GM18867 (cell line): Measurements from ENCODE around the gene ELAC1.

ENCODE experiments used
- ATAC-seq: cut with Tn5 transposase; IDR thresholded peaks from one replicate; pipeline ENCODE4 v1.9.1; 2021; ENCODE audit warnings: mild to moderate bottlenecking, moderate library complexity; ENCODE audit not compliant: unreplicated experiment

Gene ELAC1

GRCh38 chr18:51017140-51017879 lies 49.5 kb downstream of the ELAC1 start:
- ATAC-seq, result no peak

DNA sequence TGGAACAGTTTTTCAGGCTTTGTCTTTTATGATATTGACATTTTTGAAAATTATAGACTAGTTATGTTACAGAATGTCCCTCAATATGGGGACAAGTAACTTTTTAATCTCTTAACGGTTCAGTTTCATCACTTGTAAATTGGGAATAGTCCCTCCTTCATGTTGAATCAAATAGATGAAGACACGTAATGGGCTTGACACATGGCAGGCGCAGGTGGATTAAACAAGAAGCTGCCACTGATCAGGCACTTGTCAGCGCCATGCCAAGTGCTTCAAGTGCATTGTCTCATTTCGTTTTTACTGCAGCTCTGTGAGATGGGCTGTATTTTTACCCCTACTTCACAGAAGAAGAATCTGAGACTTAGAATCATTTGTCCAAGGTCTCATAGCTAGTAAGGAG lies 52.7 kb downstream of the ELAC1 start:
- no peak for ATAC-seq

- no peak for ATAC-seq
Observed at GRCh38 chr18:51021226-51021965, 53.6 kb downstream of the ELAC1 start.

DNA sequence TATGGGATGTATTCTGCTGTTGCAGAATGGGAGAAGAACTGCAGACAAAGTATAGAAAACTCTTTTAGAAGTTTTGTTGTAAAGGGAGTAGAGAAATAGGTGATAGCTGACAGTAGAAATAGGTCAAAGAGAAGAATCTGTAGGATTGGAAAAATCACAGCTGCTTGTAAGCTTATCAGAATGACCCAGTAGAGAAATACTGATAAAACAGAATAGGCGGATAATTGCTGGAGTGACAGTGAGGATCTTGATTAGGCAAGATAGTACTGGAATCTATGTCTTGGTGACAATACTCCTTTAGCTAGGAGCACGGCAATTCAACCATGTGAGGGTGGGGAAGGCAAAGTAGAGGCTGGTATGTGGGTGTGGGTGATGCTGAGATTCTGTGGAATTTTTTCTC lies 57.7 kb downstream of the ELAC1 start:
- no peak for ATAC-seq

- peak; percentile 32 for ATAC-seq
Observed at GRCh38 chr18:51028201-51028805, 60.5 kb downstream of the ELAC1 start.

DNA sequence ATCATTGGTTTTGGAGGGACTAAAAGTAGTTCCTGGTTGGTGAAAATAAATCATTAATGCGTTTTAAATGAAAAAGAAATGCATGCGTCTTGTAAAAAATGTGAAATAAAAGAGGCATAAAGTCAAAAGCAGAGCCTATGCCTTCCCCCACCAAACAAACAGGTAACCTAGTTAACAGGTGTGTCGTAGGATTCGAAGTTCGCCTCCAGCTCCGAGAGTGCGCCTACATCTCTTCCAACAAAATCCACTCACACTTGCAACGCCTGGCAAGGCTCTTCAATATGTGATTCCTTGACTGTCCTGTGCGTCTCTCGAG lies 61.5 kb downstream of the ELAC1 start:
- peak; percentile 13 for ATAC-seq

GRCh38 chr18:51029694-51030536 lies 62.1 kb downstream of the ELAC1 start, which contains the start of gene SMAD4:
TSS of gene SMAD4 (plus strand) at chr18:51030213. CDS start at chr18:51047047, 16,834 bp downstream.
- ATAC-seq, result peak; percentile 65

- peak; percentile 62 for ATAC-seq
Observed at GRCh38 chr18:51030537-51031258, 62.9 kb downstream of the ELAC1 start.

DNA sequence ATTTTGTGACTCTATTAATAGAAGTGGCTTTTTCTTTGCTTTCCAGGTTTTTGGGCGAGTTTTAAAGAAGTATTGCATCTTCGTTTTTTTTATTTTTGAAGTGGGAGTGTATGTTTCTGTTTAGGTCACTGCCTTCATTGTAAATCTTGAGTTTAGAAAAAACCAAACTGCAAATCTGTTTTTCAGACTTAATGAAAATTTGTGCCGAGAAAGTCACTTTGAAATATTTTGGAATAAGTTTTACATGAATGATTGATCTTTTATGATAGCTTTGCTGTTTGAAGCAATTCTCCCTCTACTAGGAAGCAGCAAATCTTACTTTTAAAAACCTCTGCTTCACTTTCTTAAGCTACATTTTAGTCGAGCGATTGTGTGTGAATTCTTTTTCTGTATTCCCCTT lies 64.4 kb downstream of the ELAC1 start:
- ATAC-seq, result no peak

DNA sequence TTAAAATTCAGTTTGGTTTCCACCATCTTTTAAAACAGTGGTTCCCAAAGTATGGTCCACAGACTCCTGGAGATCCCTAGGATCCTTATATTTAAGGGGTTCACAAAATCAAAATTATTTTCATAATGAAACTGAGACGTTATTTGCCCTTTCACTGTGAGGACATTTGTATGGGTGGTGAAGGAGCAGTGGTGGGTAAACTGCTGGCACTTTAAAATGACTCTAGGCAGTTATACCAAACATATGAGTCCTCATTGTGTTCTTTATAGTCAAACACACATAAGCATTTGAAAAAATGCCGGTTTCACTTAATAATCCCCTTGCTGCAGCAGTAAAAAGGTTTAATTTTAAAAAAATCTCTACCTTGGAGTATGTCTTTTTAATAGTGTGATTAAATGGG lies 69.4 kb downstream of the ELAC1 start:
- no peak for ATAC-seq
